ENCODE results near the gene CAND1.

The CAND1 gene

DNA sequence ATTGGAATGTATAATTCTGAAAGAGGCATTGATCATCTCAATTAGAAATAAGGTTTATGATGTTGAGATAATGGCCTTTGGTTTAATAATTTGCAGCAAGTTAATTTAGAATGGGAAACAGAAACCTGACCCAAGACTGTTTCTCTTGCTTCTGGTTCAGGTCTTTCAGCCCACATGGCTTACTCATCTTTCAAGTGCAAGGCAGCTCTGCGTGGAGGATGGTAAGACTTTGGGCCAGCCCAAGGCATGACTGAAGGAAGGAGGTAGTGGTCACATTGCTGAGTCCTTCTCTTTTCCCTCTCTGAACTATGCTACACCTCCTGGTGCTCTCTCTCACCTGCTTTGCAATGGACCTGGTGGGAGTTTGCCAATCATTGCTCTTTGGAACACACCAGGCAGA lies 98.7 kb downstream of the CAND1 start:
- TF ChIP-seq, protein P1, sequence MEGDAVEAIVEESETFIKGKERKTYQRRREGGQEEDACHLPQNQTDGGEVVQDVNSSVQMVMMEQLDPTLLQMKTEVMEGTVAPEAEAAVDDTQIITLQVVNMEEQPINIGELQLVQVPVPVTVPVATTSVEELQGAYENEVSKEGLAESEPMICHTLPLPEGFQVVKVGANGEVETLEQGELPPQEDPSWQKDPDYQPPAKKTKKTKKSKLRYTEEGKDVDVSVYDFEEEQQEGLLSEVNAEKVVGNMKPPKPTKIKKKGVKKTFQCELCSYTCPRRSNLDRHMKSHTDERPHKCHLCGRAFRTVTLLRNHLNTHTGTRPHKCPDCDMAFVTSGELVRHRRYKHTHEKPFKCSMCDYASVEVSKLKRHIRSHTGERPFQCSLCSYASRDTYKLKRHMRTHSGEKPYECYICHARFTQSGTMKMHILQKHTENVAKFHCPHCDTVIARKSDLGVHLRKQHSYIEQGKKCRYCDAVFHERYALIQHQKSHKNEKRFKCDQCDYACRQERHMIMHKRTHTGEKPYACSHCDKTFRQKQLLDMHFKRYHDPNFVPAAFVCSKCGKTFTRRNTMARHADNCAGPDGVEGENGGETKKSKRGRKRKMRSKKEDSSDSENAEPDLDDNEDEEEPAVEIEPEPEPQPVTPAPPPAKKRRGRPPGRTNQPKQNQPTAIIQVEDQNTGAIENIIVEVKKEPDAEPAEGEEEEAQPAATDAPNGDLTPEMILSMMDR (conservative IDR thresholded peaks at IDR 0.05; ENCODE audit: control insufficient read depth, insufficient read depth, low read depth, low read length), result no peak
- H3K4me3 ChIP-seq (ENCODE audit: control insufficient read depth, low read depth, low read length), result no peak overlapping the region
- DNase-seq (ENCODE audit: low read depth), result no peak

All from fibroblast of mammary gland (primary cell).